Measurements from ENCODE around the gene PPFIA1. TPM values are rescaled to one million over a fixed set of nuclear protein-coding genes. Genes with fewer than 3 reads are reported as not detected.

The PPFIA1 gene
- total RNA-seq, 1 donor from 2014 or later = 52.3 TPM

GRCh38 chr11:70296681-70297080, 26.2 kb downstream of the PPFIA1 start:
- peaks cover 30% of the 10 kb centered on the region for H3K36me3 Mint-ChIP-seq (ENCODE audit: low read depth, unreplicated experiment)
- no peaks in the 10 kb centered on the region for H3K9me3 Mint-ChIP-seq (ENCODE audit: unreplicated experiment)
- no peak for TF ChIP-seq CTCF (IDR thresholded peaks at IDR 0.05; ENCODE audit: unreplicated experiment)
- no peak overlapping the region for H3K27ac Mint-ChIP-seq (ENCODE audit: unreplicated experiment)
- H3K4me1 Mint-ChIP-seq (ENCODE audit: unreplicated experiment) = peaks cover 3% of the 10 kb centered on the region
- H3K4me3 Mint-ChIP-seq (ENCODE audit: unreplicated experiment) = peak overlapping the region; percentile 56
- H3K27me3 Mint-ChIP-seq (ENCODE audit: unreplicated experiment) = peaks cover 6% of the 10 kb centered on the region
- DNase-seq (ENCODE audit: low spot score) = no peak

- Mint-ChIP-seq H3K4me1 (ENCODE audit: unreplicated experiment) (peaks cover 10% of the 10 kb centered on the region), H3K4me3 (ENCODE audit: unreplicated experiment) (no peak overlapping the region), H3K36me3 (ENCODE audit: low read depth, unreplicated experiment) (peaks cover 35% of the 10 kb centered on the region), H3K27ac (ENCODE audit: unreplicated experiment) (no peak overlapping the region), H3K27me3 (ENCODE audit: unreplicated experiment) (peaks cover 6% of the 10 kb centered on the region), H3K9me3 (ENCODE audit: unreplicated experiment) (no peaks in the 10 kb centered on the region)
- no peak for DNase-seq (ENCODE audit: low spot score)
- no peak for TF ChIP-seq CTCF (IDR thresholded peaks at IDR 0.05; ENCODE audit: unreplicated experiment)
These were observed 26.9 kb downstream of the PPFIA1 start for GRCh38 chr11:70297341-70297740.

- H3K27ac Mint-ChIP-seq (ENCODE audit: unreplicated experiment) = no peak overlapping the region
- H3K9me3 Mint-ChIP-seq (ENCODE audit: unreplicated experiment) = no peaks in the 10 kb centered on the region
- peaks cover 11% of the 10 kb centered on the region for H3K4me1 Mint-ChIP-seq (ENCODE audit: unreplicated experiment)
- peaks cover 6% of the 10 kb centered on the region for H3K27me3 Mint-ChIP-seq (ENCODE audit: unreplicated experiment)
- DNase-seq (ENCODE audit: low spot score) = no peak
- no peak overlapping the region for H3K4me3 Mint-ChIP-seq (ENCODE audit: unreplicated experiment)
- no peak for TF ChIP-seq CTCF (IDR thresholded peaks at IDR 0.05; ENCODE audit: unreplicated experiment)
- H3K36me3 Mint-ChIP-seq (ENCODE audit: low read depth, unreplicated experiment) = peaks cover 29% of the 10 kb centered on the region
These were observed 27.9 kb downstream of the PPFIA1 start for GRCh38 chr11:70298243-70298915.

- no peak overlapping the region for H3K27ac Mint-ChIP-seq (ENCODE audit: unreplicated experiment)
- no peak overlapping the region for H3K4me3 Mint-ChIP-seq (ENCODE audit: unreplicated experiment)
- H3K27me3 Mint-ChIP-seq (ENCODE audit: unreplicated experiment) = peaks cover 2% of the 10 kb centered on the region
- no peak for TF ChIP-seq CTCF (IDR thresholded peaks at IDR 0.05; ENCODE audit: unreplicated experiment)
- DNase-seq (ENCODE audit: low spot score) = no peak
- peaks cover 21% of the 10 kb centered on the region for H3K36me3 Mint-ChIP-seq (ENCODE audit: low read depth, unreplicated experiment)
- no peaks in the 10 kb centered on the region for H3K9me3 Mint-ChIP-seq (ENCODE audit: unreplicated experiment)
- H3K4me1 Mint-ChIP-seq (ENCODE audit: unreplicated experiment) = peaks cover 11% of the 10 kb centered on the region
These were observed 29.1 kb downstream of the PPFIA1 start for GRCh38 chr11:70299636-70300035.

GRCh38 chr11:70301191-70301590, 30.7 kb downstream of the PPFIA1 start:
- no peak for DNase-seq (ENCODE audit: low spot score)
- H3K36me3 Mint-ChIP-seq (ENCODE audit: low read depth, unreplicated experiment) = peaks cover 21% of the 10 kb centered on the region
- TF ChIP-seq CTCF (IDR thresholded peaks at IDR 0.05; ENCODE audit: unreplicated experiment) = no peak
- peaks cover 2% of the 10 kb centered on the region for H3K27me3 Mint-ChIP-seq (ENCODE audit: unreplicated experiment)
- peaks cover 11% of the 10 kb centered on the region for H3K4me1 Mint-ChIP-seq (ENCODE audit: unreplicated experiment)
- no peaks in the 10 kb centered on the region for H3K9me3 Mint-ChIP-seq (ENCODE audit: unreplicated experiment)
- no peak overlapping the region for H3K4me3 Mint-ChIP-seq (ENCODE audit: unreplicated experiment)
- no peak overlapping the region for H3K27ac Mint-ChIP-seq (ENCODE audit: unreplicated experiment)

All from endothelial cell (in vitro differentiated cells).